ENCODE measurements around the gene RAB3D. TPM values are rescaled to one million over a fixed set of nuclear protein-coding genes. Genes with fewer than 3 reads are reported as not detected.
"Not testable (repeated sequence)": the region's sequence is repeated elsewhere in the genome, so short reads cannot be mapped to it uniquely, and the experiment has no call there.

RAB3D gene
- total RNA-seq, 1 experiment from 2014 or later = 29.4 TPM

- Histone ChIP-seq H3K79me1 (ENCODE audit: insufficient read depth, low read depth, low read length, poor library complexity, severe bottlenecking) (no peaks in the 10 kb centered on the region), H4K91ac (ENCODE audit: insufficient read length, low read depth, low read length) (no peak overlapping the region), H3K4me1 (ENCODE audit: insufficient read depth, low read length) (no peaks in the 10 kb centered on the region; the same call in 1 of the 2 replicates), H3K9me3 (ENCODE audit: control insufficient read depth, low read depth, low read length) (no peaks in the 10 kb centered on the region), H2AK5ac (ENCODE audit: insufficient read length, low read length) (no peak overlapping the region), H3K27me3 (ENCODE audit: insufficient read depth, low read length) (no peaks in the 10 kb centered on the region), H3K4ac (ENCODE audit: low read depth, low read length) (no peak overlapping the region), H2BK5ac (ENCODE audit: insufficient read length, low read length) (no peak overlapping the region), H3K9ac (ENCODE audit: extremely low read depth, insufficient read length, low read length) (no peak overlapping the region), H3K56ac (ENCODE audit: insufficient read length, low read depth, low read length) (no peak overlapping the region), H3T11ph (ENCODE audit: low read length) (no peak overlapping the region), H4K8ac (replicated peaks; ENCODE audit: insufficient read length, low read depth, low read length) (no peak overlapping the region), H2BK15ac (ENCODE audit: low read depth, low read length) (no peak overlapping the region), H2BK120ac (ENCODE audit: low read depth, low read length, poor library complexity, severe bottlenecking) (no peak overlapping the region), H3K23me2 (ENCODE audit: insufficient read length, low read depth, low read length, poor library complexity, severe bottlenecking) (peaks cover 16% of the 10 kb centered on the region), H3K23ac (ENCODE audit: insufficient read length, low read depth, low read length) (no peak overlapping the region), H3K4me2 (ENCODE audit: insufficient read depth, insufficient read length, low read length) (no peak overlapping the region), H3K27ac (ENCODE audit: insufficient read length, low read depth, low read length) (no peak overlapping the region), H3K18ac (ENCODE audit: insufficient read length, low read depth, low read length) (no peak overlapping the region), H2BK12ac (ENCODE audit: insufficient read length, low read depth, low read length) (no peak overlapping the region), H2BK20ac (ENCODE audit: low read depth, low read length, poor library complexity, severe bottlenecking) (no peak overlapping the region), H3K79me2 (ENCODE audit: insufficient read depth, low read length) (no peaks in the 10 kb centered on the region), H4K20me1 (ENCODE audit: control insufficient read depth, insufficient read depth, insufficient read length) (no peaks in the 10 kb centered on the region), H4K5ac (ENCODE audit: insufficient read length, low read depth, low read length) (no peak overlapping the region), H2AFZ (ENCODE audit: low read length) (no peak overlapping the region), H3K14ac (ENCODE audit: insufficient read depth, low read length) (no peak overlapping the region)
- WGBS (ENCODE audit: extremely low coverage, insufficient read length, low lambda C conversion rate) = no CpG with 5 or more reads among the region's 3 CpGs
- H3K4me1 Mint-ChIP-seq = peaks cover 22 to 25% of the 10 kb centered on the region in 2 experiments
- no peak for TF ChIP-seq CTCF (conservative IDR thresholded peaks at IDR 0.05)
- H3K27ac Mint-ChIP-seq = no peak overlapping the region
- H3K4me3 Mint-ChIP-seq = no peak overlapping the region
- peaks cover 3% of the 10 kb centered on the region; the same call in 1 of the 2 replicates for H3K27me3 Mint-ChIP-seq (ENCODE audit: low read depth)
- no peak for DNase-seq
- no peaks in the 10 kb centered on the region for H3K9me3 Mint-ChIP-seq
- peaks cover 0 to 15% (median 5%) of the 10 kb centered on the region in 3 experiments; a peak in 5 of 7 replicates for H3K36me3 Mint-ChIP-seq (ENCODE audit: insufficient read depth in 1 of 3, low read depth in 3 of 3)
Observed at GRCh38 chr19:11342429-11342828, 3.0 kb upstream of the RAB3D start.

GRCh38 chr19:11340099-11340467 is 626 bp upstream of the RAB3D start:
- not testable (repeated sequence) for H3K23me2 ChIP-seq (ENCODE audit: insufficient read length, low read depth, low read length, poor library complexity, severe bottlenecking); H2BK5ac ChIP-seq (ENCODE audit: insufficient read length, low read length); H3K27ac ChIP-seq (ENCODE audit: insufficient read length, low read depth, low read length); H3K4me2 ChIP-seq (ENCODE audit: insufficient read depth, insufficient read length, low read length); H3K4ac ChIP-seq (ENCODE audit: low read depth, low read length); H3K4me1 Mint-ChIP-seq; H3K79me2 ChIP-seq (ENCODE audit: insufficient read depth, low read length); H2BK20ac ChIP-seq (ENCODE audit: low read depth, low read length, poor library complexity, severe bottlenecking); H4K91ac ChIP-seq (ENCODE audit: insufficient read length, low read depth, low read length); H3K27me3 Mint-ChIP-seq (ENCODE audit: low read depth); H2BK15ac ChIP-seq (ENCODE audit: low read depth, low read length); H4K8ac ChIP-seq (replicated peaks; ENCODE audit: insufficient read length, low read depth, low read length); H4K20me1 ChIP-seq (ENCODE audit: control insufficient read depth, insufficient read depth, insufficient read length); H4K5ac ChIP-seq (ENCODE audit: insufficient read length, low read depth, low read length); DNase-seq; H3K9me3 ChIP-seq (ENCODE audit: control insufficient read depth, low read depth, low read length); H2AK5ac ChIP-seq (ENCODE audit: insufficient read length, low read length); H2BK120ac ChIP-seq (ENCODE audit: low read depth, low read length, poor library complexity, severe bottlenecking); H3K18ac ChIP-seq (ENCODE audit: insufficient read length, low read depth, low read length); H3K79me1 ChIP-seq (ENCODE audit: insufficient read depth, low read depth, low read length, poor library complexity, severe bottlenecking); H3K23ac ChIP-seq (ENCODE audit: insufficient read length, low read depth, low read length); H3K27ac Mint-ChIP-seq; H3K9ac ChIP-seq (ENCODE audit: extremely low read depth, insufficient read length, low read length); H3T11ph ChIP-seq (ENCODE audit: low read length); H2AFZ ChIP-seq (ENCODE audit: low read length); H3K56ac ChIP-seq (ENCODE audit: insufficient read length, low read depth, low read length); H3K14ac ChIP-seq (ENCODE audit: insufficient read depth, low read length); H3K9me3 Mint-ChIP-seq; H2BK12ac ChIP-seq (ENCODE audit: insufficient read length, low read depth, low read length); H3K27me3 ChIP-seq (ENCODE audit: insufficient read depth, low read length); H3K4me1 ChIP-seq (ENCODE audit: insufficient read depth, low read length)
- no CpG with 5 or more reads among the region's 8 CpGs for WGBS (ENCODE audit: extremely low coverage, insufficient read length, low lambda C conversion rate)
- Mint-ChIP-seq H3K4me3 (peak overlapping the region; percentile 74 to 89; a peak in 4 of 5 replicates), H3K36me3 (ENCODE audit: insufficient read depth in 1 of 3, low read depth in 3 of 3) (peaks cover 9 to 32% (median 25%) of the 10 kb centered on the region in 3 experiments)

Measured in H9 (cell line).